HG02884 (cell line): ENCODE results near the gene RTKN.

Source experiments
- ATAC-seq: cut with Tn5 transposase; IDR thresholded peaks from one replicate; pipeline ENCODE4 v1.9.1; 2021; ENCODE audit warnings: mild to moderate bottlenecking, moderate library complexity; ENCODE audit not compliant: unreplicated experiment

RTKN gene

DNA sequence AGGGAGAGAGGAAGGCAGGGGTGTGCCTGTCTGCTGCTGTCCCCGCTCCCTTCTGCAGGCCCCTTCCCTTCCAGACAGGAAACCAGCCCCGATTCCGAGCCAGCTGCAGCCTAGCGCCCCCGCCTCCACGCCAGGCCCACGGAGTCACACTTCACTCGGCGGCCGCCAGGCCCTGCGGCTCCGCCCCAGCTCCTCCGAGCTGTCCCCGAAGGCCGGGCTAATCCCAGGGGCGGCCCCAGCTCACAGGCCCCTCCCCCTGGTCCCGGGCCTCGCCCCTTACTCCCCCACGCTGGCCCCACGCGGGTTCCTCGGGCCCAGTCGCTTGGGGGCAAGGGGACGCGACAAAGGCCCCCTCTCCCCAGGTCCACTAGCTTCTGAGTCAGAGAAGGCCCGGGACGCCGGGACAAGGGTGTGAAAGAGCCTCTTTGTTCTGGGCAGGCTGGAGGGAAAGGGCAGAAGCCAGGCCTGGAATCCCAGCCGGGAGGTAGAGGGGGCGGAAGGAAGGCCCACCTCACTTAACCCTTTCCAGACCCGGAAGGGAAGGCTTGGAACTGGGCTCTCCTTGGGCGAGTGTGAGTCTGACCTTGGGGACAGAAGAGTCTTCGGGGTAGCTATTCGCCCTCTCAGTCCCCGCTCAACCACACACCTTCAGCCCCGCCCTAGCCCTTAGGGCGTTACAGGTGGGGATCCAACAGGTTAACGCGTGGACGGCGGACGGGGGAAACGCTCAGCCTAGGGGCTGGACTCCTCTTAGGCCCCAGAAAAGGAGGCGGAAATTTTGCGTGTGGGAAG lies 1.2 kb downstream of the RTKN start:
- peak; percentile 75 for ATAC-seq

GRCh38 chr2:74439803-74440377 lies 1.8 kb downstream of the RTKN start:
- no peak for ATAC-seq

DNA sequence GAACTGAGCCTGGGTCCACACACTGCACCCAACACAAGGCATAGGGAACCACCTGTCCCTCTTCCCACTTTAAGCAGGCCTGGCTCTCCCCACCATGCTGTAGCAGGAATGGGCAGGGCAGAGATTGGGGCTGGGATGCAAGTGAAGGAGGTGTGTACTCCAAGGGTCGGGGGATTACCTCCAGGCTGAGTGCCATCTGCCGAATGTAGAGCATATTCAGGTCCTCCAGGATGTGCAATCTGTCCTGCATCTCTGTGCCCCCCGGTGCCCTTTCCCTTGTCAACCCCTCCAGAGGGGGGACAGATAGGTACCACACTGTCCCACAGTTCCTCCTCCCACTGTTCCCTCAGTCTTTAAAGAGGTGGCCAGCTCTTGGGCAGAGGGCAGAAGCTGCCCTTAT lies 2.4 kb downstream of the RTKN start:
- no peak for ATAC-seq

DNA sequence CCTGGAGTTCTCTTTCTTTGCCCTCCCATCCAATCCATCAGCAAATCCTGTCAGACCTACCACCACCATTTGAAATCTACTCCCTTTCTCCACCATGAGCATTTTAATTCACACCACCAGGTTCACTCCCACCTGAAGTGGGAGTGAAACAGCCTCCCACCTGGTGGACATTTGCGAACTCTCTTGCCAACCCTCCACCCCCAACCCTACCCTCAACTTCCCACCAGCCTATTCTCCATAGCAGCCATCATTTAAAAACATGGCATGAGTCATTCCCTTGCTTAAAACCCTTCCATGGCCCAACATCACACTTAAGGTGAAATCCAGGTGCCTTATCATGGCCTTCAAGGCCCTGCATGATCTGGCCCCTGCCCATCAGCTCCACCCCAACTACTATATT lies 3.5 kb downstream of the RTKN start:
- ATAC-seq, result no peak

DNA sequence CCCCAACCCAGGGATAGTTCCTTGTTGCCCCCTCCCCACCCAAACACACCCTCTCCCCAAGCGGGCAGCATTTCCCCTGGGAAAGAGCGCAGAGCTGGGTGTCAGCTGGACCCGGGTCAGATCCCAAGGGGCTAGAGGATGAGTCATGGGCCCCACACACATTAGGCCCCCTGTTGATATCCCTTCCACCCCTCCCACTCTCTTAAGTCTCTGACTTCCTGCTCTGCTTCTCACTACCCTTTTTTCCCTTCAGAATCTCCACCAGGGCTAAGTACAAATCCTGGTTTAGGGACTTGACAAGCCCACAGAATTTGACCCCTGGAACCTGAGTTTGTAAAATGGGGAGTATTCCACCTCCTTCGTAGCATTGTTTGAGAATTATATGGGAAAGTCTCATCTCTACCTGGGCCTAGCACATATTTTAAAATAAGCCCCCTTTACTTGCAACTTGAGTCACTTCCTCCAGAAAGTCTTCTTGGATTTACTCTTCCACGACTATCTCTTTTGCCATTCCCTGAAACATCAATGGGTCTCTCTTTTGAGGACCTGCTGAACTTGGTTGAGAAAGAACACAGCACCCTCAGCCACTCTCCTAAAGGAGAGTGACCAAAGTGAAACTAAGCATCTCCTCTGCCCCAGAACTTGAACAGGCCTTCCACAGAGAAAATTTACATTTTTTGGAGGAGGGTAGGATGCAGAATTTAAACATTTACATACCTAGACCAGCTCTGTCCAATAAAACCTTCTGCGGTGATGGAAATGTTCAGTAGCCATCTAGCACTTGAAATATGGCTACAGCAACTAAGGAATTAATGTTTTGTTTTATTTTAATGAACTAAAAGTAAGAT lies 4.7 kb downstream of the RTKN start:
- no peak for ATAC-seq

DNA sequence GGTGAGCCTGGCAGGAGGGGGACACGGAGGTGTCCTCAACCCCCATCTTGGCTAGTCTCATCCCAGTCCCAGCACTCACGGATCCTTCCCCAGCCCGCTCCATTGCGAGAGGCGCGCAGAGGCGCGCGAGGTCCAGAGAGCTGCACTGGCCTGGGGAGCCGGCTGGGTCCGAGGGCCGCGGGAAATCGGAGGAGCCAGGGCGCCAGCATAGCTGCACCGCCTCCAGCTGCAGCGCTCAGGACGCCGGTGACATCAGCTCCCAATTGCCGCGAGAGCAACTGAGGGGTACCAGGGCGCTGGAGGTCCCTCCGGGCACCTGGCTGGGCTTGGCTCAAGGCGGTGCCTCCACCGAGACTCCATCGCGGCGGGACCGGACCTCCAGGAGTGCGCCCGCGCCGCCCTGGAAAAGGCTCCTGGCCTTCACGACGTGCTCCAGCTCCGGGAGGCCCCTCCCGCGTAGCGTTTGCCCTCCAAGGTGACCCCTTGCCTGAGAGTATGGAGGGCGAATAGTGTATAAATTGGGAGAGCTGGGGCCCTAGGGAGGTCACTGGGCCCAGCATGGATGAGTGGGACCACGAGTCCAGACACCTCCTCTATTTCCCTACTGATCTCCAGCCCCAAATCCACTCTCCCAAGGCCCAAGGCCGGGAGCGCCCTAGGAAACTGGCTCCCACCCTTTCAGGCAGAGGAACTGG lies 5.5 kb downstream of the RTKN start:
- no peak for ATAC-seq

DNA sequence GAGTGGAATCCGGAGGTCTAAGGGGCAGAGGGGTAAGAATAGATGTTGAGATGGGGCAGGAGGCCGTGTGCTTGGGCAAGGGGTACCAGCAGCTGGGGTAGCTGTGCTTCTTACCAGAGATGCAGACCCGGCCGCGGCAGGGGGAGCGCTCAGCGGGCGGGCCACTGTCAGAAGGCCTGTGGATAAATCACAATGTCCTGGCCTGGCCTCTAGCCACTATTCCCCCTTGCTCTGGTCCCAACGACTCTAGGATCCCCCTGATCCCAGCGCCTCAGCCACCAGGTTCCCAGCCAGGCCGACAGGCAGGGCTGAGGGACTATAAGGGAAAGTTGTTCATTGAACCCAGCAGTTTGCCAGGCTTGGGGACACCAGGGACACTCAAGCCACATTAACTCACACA lies 11.2 kb downstream of the RTKN start:
- no peak for ATAC-seq

GRCh38 chr2:74429487-74430451 lies 12.0 kb downstream of the RTKN start:
- ATAC-seq, result no peak

DNA sequence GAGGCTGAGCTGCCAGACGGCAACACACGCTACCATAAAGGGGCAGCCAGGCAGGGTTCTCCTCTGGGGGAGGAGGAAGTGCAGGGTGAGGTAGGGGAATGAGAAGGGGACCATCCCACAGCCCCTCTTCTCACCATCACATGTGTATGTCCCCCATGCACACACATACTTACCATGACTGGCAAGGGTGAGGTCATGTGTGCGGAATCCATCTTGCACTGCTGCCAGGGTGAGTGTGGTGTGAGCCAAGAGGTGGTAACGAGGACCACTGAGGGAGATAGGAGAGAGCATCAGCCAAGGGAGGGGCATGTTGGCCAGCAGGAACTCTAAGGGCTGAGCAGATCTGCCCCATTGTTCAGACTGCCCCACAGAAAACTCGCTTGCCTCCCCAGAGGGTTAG lies 13.1 kb downstream of the RTKN start:
- ATAC-seq, result no peak

- no peak for ATAC-seq
Observed at GRCh38 chr2:74427551-74427950, 14.2 kb downstream of the RTKN start.

DNA sequence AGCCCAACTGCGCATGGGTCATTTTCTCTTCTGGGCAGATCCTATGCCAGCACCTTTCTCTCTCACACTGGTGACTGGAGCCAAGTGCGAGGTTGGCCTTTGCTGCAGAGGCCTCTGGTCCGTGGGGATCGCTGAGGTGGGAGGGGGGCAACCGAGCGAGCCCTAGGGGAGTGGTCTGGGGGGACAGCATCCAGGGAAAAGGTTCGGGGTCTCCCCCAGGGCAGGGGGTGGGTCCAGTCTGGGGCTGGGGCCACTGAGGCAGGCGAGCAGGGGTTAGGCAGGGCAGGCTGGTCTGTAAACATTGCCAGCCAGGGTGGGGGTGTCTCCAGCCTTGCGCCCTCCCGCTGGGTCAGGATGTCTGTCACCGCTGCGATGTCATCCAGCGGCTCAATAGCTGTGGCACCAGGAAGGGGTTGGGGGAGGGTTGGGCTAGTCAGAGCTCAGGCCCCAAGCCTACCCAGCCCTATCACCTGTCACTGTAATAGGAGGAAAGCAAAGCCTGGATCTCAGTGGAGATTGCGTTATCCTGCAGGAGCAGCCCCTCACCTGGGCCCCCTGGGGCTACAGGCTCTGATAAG lies 15.5 kb downstream of the RTKN start:
- no peak for ATAC-seq

DNA sequence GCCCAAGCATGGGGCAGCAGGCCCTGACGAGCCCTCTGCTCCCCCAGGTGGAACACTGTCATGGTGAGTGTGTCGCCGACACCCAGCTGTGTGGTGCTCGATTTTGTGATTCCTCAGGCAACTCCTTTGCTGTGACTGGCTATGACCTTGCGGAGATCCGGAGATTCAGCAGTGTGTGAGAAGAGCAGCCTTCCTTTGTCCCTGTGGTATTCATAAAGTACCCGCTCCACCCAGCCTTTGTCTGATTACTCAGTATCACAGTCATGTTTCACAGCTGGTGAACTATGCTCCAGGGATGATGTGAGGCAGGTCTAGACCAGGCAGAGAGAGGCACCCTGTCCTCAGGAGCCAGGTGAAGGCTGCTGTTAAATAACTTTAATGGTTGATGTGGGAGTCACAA lies 16.2 kb downstream of the RTKN start:
- no peak for ATAC-seq

- no peak for ATAC-seq
Observed at GRCh38 chr2:74424995-74425406, 16.7 kb downstream of the RTKN start.

DNA sequence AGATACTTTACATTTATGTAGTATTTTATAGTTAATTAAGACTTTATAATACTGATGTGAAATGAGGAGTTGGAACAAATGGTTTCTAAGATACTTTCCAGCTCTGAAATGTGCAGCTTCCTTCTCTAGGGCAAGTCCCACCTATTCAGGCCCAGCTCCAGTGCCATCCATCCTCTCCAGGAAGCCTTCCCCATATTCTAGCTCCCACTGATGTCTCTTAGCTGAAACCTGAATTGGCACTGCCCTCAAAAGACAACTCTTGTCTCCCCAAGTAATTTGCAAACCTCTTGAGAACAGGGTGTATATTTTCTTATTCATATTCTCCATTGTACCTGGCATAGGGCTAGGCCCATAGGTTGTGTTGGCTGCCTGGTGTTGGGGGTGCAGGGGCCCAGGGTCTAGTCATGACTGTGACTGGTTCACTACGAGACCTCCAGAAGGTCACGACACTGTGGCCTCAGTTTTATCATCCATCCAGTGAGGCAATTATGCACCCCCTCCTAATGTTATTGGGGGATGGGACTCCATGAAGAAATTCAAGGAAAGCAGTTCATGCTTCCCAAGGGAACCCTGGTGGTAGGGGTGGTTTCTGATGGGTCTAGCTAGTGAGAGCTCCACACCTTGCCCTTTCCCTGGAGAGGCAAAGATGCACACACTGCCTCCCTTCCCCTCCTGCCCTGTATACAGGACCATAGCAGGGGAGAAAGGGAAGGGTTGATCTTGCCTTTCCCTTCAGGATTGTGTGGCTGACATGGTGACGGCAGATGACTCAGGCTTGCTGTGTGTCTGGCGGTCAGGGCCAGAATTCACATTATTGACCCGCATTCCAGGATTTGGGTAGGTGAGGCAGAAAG lies 17.4 kb downstream of the RTKN start:
- no peak for ATAC-seq

GRCh38 chr2:74423231-74424095 lies 18.3 kb downstream of the RTKN start:
- ATAC-seq, result no peak

DNA sequence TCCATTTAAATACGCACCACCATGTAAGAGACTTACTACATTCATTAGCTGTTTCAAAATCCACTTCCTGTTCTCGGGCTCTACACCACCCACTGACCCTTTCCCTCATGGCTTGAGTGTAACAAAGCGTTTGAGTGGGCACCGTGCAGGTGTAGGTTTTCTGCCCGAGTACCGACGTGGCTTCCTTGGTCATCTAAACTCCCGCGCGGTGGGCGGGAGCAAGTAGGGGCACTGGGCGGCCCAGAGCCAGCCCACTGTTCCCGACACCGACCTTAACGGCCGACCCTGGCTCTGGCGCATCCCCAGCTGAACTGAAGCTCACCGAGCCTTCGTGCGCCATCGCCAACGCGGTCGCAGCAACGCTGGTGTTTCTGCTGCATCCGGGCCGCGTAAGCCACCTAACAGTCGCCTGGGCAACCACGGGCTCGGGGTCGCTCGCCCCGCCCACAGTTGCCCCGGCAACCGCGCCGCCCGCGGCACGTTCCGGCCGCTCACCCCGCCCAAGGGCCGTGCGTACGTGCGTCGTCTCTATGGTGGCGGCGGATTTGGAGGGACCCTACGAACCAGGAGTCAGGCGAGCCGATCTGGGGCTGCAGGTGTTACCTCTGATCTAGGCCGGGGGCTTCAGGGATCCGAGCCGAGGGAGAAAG lies 20.4 kb downstream of the RTKN start, which contains the start of the genes C2orf81 and WDR54:
Gene C2orf81 (minus strand): TSS at position 399 of the 650 bp plus-strand sequence. CDS start 59 bp downstream, at position 340.
Gene WDR54 (plus strand): TSS at position 510 of the 650 bp plus-strand sequence. CDS start 424 bp downstream, outside the sequence.
- peak; percentile 89 for ATAC-seq
